ENCODE data around the gene RASL10A. TPM values are rescaled to one million over a fixed set of nuclear protein-coding genes. Genes with fewer than 3 reads are reported as not detected.

Gene RASL10A
- total RNA-seq, 4 donors from 2014 or later = 0.13 to 1.2 TPM; not detected in 2

GRCh38 chr22:29299136-29299900 lies 16.2 kb downstream of the RASL10A start:
- DNase-seq (no peak), ATAC-seq (no peak)
- no peaks in the 10 kb centered on the region for H3K27me3 ChIP-seq
- in situ Hi-C loops (cut with MboI; ENCODE audit: low sequenced_read_pairs in 4 of 4) = loop anchor here in 1 of 4 donors (25.0 kb wide), 1 partner anchor 238 kb away; no protein-coding TSS in a partner anchor
- no peaks in the 10 kb centered on the region for H3K9me3 ChIP-seq
- no peak overlapping the region for H3K4me3 ChIP-seq
- intact Hi-C loops (cut with DNase I; ENCODE audit: low total_unique reads) = no loop called here
- H3K36me3 ChIP-seq = peaks cover 7 to 67% of the 10 kb centered on the region in 2 donors
- peaks cover 0 to 7% of the 10 kb centered on the region in 2 donors for H3K4me1 ChIP-seq
- no peak overlapping the region for H3K27ac ChIP-seq
- TF ChIP-seq CTCF (IDR thresholded peaks at IDR 0.05 in 4 of 5, conservative IDR thresholded peaks at IDR 0.05 in 1 of 5) = no peak
- TF ChIP-seq POLR2A (IDR thresholded peaks at IDR 0.05) = no peak

- DNase-seq (no peak), ATAC-seq (no peak)
- TF ChIP-seq CTCF (IDR thresholded peaks at IDR 0.05 in 4 of 5, conservative IDR thresholded peaks at IDR 0.05 in 1 of 5) (no peak), POLR2A (IDR thresholded peaks at IDR 0.05) (no peak)
- Histone ChIP-seq H3K27me3 (no peaks in the 10 kb centered on the region), H3K27ac (no peak overlapping the region), H3K36me3 (peaks cover 7 to 74% of the 10 kb centered on the region in 2 donors), H3K9me3 (no peaks in the 10 kb centered on the region), H3K4me1 (peaks cover 0 to 7% of the 10 kb centered on the region in 2 donors), H3K4me3 (no peak overlapping the region)
- in situ Hi-C loops (cut with MboI; ENCODE audit: low sequenced_read_pairs in 4 of 4) (loop anchor here in 1 of 4 donors (25.0 kb wide), 1 partner anchor 239 kb away; no protein-coding TSS in a partner anchor), intact Hi-C loops (cut with DNase I; ENCODE audit: low total_unique reads) (no loop called here)
Observed at GRCh38 chr22:29298641-29299040, 16.9 kb downstream of the RASL10A start.

- Histone ChIP-seq H3K4me1 (peaks cover 16 to 17% of the 10 kb centered on the region in 2 donors), H3K4me3 (no peak overlapping the region), H3K27me3 (no peaks in the 10 kb centered on the region), H3K27ac (peak overlapping the region in 3 of 4 donors; percentile 4 to 54 (median 33)), H3K9me3 (no peaks in the 10 kb centered on the region), H3K36me3 (peaks cover 13 to 93% of the 10 kb centered on the region in 2 donors)
- in situ Hi-C loops (cut with MboI; ENCODE audit: low sequenced_read_pairs in 4 of 4) = loop anchor here in 1 of 4 donors (25.0 kb wide), 1 partner anchor 245 kb away; no protein-coding TSS in a partner anchor
- TF ChIP-seq POLR2A (IDR thresholded peaks at IDR 0.05) = no peak
- TF ChIP-seq CTCF (IDR thresholded peaks at IDR 0.05 in 4 of 5, conservative IDR thresholded peaks at IDR 0.05 in 1 of 5) = no peak
- intact Hi-C loops (cut with DNase I; ENCODE audit: low total_unique reads) = no loop called here
- DNase-seq = no peak
- ATAC-seq = peak in 1 of 2 donors; percentile 77
Observed at GRCh38 chr22:29292379-29292778, 23.1 kb downstream of the RASL10A start.

- no peak for TF ChIP-seq POLR2A (IDR thresholded peaks at IDR 0.05)
- H3K9me3 ChIP-seq = no peaks in the 10 kb centered on the region
- no peaks in the 10 kb centered on the region for H3K27me3 ChIP-seq
- in situ Hi-C loops (cut with MboI; ENCODE audit: low sequenced_read_pairs in 4 of 4) (loop anchor here in 1 of 4 donors (25.0 kb wide), 1 partner anchor 246 kb away; no protein-coding TSS in a partner anchor), intact Hi-C loops (cut with DNase I; ENCODE audit: low total_unique reads) (no loop called here)
- no peak overlapping the region for H3K27ac ChIP-seq
- no peak overlapping the region for H3K4me3 ChIP-seq
- ATAC-seq = no peak
- H3K36me3 ChIP-seq = peaks cover 6 to 93% of the 10 kb centered on the region in 2 donors
- DNase-seq = no peak
- peaks cover 16 to 17% of the 10 kb centered on the region in 2 donors for H3K4me1 ChIP-seq
Observed at GRCh38 chr22:29291215-29291614, 24.3 kb downstream of the RASL10A start.

GRCh38 chr22:29290061-29290460 lies 25.4 kb downstream of the RASL10A start:
- intact Hi-C loops (cut with DNase I; ENCODE audit: low total_unique reads) = no loop called here
- peaks cover 6 to 93% of the 10 kb centered on the region in 2 donors for H3K36me3 ChIP-seq
- no peak for TF ChIP-seq POLR2A (IDR thresholded peaks at IDR 0.05)
- no peak for TF ChIP-seq CTCF (IDR thresholded peaks at IDR 0.05 in 4 of 5, conservative IDR thresholded peaks at IDR 0.05 in 1 of 5)
- no peak overlapping the region for H3K4me3 ChIP-seq
- peaks cover 16 to 17% of the 10 kb centered on the region in 2 donors for H3K4me1 ChIP-seq
- in situ Hi-C loops (cut with MboI; ENCODE audit: low sequenced_read_pairs in 4 of 4) = loop anchor here in 1 of 4 donors (25.0 kb wide), 1 partner anchor 247 kb away; no protein-coding TSS in a partner anchor
- ATAC-seq (no peak), DNase-seq (no peak)
- no peak overlapping the region for H3K27ac ChIP-seq
- no peaks in the 10 kb centered on the region for H3K27me3 ChIP-seq
- H3K9me3 ChIP-seq = no peaks in the 10 kb centered on the region

Data from gastrocnemius medialis (tissue), 4 donors.